Stimulated activated CD8-positive, alpha-beta memory T cell treated with anti-CD3 and anti-CD28 coated beads, Interleukin-4, amount 100 ng/mL, for 48 hours (primary cell): ENCODE results near the gene FBXW12.
"Not testable (repeated sequence)": the region's sequence is repeated elsewhere in the genome, so short reads cannot be mapped to it uniquely, and the experiment has no call there.

Experiments
- DNase-seq: peaks from one replicate; pipeline ENCODE4 v3.0.0-alpha.2; 2020

Gene FBXW12

DNA sequence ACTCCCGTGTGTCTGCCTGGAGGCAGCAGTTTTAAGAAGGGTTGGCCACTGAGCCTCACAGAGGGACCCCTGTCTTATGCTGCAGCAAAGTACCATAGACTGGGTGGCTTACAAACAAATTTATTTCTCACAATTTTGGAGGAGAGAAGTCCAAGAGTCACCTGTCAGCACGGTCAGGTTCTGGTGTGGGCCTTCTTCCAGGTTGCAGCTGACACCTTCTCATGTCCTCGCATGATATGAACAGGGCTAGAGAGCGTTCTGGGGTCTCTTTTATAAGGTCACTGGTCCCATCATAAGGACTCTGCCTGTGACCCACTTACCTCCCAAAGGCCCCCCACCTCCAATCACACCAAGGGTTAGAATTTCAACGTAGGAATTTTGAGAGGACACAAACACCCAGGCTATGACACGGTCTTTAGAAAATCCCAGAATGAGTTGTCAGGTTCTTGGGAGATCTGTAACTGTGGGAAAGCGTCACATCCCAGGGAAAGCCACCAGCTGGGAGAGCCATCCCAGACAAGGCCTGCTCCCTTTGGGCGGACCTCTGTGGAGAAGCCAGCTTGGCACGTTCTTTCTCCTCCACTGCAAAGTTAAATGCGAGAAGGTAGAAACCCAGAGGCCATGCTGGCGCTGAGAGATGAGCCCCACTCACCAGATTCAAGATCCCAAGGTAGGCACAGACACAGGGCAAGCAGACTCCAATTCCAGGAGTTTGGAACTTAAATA lies at the start of gene FBXW12:
Gene FBXW12 (plus strand): TSS at position 569 of the 726 bp plus-strand sequence. CDS start 549 bp downstream, outside the sequence.
- DNase-seq, result no peak

- DNase-seq, result not testable (repeated sequence)
Measured at GRCh38 chr3:48331706-48332435, 40.1 kb upstream of the FBXW12 start.

- not testable (repeated sequence) for DNase-seq
Measured at GRCh38 chr3:48333346-48334245, 38.4 kb upstream of the FBXW12 start, which contains the start of gene SPINK8. TSS of gene SPINK8 (minus strand) at chr3:48333661. CDS start at chr3:48328341, 5,320 bp downstream.

- no peak for DNase-seq
Measured at GRCh38 chr3:48334605-48335004, 37.4 kb upstream of the FBXW12 start.

GRCh38 chr3:48335286-48335685 lies 36.7 kb upstream of the FBXW12 start:
- not testable (repeated sequence) for DNase-seq

- DNase-seq, result not testable (repeated sequence)
Measured at GRCh38 chr3:48337536-48337935, 34.5 kb upstream of the FBXW12 start.

- no peak for DNase-seq
Measured at GRCh38 chr3:48338635-48339034, 33.4 kb upstream of the FBXW12 start.

- no peak for DNase-seq
Measured at GRCh38 chr3:48343432-48343831, 28.6 kb upstream of the FBXW12 start.

DNA sequence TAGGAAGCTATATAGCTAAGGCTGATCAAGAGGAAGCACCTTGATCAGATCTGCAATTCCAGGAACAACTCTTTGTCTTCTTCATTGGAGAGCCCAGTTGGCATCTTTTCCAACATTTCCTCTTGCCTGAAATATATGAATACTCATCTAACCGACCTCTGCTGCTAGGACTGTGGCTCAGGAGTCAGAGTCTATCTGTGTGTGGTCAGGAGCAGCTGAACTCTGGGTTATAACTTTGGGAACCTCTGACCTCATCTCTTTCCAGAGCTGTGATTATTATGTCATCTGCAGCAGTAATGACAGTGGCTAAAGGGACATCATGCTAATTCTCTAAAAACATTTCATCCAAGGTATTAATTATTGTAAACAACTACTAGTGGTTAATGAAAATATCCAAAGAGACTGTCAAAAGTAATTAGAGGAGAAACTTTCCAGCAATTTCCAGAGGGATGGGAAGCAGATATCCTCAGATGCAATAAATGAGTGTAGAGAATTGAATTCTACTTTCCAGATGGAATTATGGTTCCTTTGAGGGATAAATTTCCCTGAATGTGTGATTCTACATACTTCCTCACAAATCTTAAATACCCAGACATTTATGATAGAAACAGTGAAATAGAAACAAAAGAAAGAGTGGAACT lies 27.0 kb upstream of the FBXW12 start:
- no peak for DNase-seq

DNA sequence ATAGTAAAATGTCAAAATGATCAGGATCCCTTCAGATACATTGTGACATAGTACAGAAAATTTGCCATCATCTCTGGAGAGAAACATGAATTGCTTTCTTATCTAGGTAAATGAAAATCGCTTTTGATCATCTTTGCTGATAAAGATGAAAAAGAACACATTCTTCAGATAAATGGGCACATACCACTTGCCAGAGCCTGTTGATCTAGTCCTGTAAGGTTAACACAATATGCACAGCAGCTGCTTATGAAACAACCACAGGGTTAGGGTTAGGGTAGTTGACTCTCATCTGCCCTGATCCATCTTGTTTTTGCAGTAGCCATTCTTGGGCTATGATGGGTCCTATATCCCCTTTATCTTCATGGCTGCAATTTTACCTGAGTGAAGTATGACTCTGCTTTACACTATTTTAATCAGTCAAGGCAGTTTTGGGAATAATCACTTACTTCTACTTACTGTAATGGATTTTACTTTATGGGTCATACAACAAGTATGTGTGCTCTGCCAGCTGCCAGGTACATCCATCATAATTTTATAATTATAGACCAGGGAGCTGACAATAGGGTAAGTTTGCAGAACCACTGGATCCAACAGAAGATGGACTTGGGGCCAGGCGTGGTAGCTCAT lies 26.0 kb upstream of the FBXW12 start:
- no peak for DNase-seq

- DNase-seq, result no peak
Measured at GRCh38 chr3:48347500-48347899, 24.5 kb upstream of the FBXW12 start.

- DNase-seq, result no peak
Measured at GRCh38 chr3:48352546-48352945, 19.5 kb upstream of the FBXW12 start.

DNA sequence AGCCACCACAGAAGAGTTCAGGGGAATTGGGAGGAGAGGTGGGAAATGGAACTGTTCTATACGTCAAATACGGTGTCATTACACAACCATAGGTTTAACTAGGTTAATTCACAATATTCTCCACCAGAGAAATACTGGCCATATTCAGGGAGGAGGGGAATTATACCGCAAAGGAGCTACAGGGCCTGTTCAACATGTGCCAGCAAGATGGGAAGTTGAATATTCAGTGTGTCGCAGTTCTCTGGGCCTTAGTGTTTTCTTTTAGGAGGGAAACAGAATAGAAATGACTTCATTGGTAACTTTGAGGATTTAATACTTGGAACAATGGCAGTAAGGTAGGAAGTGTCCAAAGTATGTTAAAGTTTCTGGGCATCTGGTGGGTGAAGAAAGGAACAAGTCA lies 18.0 kb upstream of the FBXW12 start:
- DNase-seq, result no peak

- DNase-seq, result no peak
Measured at GRCh38 chr3:48356419-48356818, 15.6 kb upstream of the FBXW12 start.

- DNase-seq, result no peak
Measured at GRCh38 chr3:48361928-48362327, 10.1 kb upstream of the FBXW12 start.

DNA sequence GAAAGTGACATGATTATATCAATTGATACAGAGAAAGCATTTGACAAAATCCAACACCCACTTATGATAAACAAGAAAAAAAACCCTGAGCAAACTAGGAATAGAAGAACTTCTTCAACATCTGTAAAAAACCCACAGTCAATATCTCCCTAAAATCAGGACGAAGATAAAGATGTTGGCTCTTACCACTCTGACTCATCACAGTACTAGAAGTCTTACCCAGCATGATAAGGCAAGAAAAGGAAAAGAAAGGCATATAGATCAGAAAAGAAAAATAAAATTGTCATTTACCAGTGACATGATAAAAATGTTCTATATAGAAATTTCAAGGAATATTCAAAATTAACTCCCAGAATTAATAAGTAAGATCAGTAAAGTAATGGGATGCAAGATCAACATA lies 7.2 kb upstream of the FBXW12 start:
- no peak for DNase-seq

- no peak for DNase-seq
Measured at GRCh38 chr3:48367201-48367600, 4.8 kb upstream of the FBXW12 start.

DNA sequence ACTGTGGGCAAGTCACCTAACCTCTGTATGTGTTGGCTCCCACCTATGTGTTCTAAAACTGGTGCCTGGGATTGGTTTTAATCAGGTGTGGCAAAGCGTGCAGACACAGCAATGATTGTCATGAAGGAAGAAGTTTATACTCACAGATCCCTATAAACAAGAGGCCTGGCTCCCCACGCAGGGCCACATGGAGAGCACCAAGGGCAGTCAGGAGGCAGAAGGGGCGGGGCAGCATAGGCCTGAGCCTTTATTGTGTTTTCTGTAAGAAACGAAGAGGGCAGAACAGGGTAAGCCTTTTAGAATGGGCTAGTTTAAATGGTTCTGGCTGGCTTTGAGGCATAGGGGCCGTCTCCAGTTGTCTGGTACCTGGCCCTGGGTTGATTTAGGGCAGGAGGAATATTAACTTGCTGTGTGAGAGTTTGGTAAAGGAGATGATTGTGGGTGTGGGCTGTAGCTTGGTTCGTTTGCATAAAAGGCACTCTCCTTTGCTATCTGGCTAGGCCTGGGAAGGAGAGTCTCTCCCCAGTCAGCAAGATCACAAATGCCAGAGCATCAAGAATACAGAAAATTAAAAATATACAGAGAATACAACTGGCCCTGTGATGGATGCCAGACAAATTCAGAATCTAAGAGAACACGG lies 2.2 kb upstream of the FBXW12 start:
- no peak for DNase-seq

DNA sequence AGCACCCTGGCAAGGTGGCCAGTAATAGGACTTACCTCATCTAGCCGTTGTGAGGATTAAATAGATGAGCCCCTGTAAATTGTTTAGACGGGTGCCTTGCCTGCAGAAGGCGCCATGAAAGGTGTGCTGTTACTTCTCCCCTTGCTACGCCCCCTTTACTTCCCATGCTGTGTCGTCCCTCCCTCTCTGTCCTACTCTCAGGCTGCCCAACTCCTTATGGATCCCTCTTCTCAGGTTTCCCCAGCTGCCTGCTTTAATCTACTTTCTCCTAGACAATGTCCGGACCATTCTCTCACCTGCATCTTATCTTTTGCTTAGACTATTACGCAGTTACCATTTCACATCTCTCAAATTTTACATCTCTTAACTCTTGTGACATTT lies 1.7 kb upstream of the FBXW12 start:
- DNase-seq, result no peak

DNA sequence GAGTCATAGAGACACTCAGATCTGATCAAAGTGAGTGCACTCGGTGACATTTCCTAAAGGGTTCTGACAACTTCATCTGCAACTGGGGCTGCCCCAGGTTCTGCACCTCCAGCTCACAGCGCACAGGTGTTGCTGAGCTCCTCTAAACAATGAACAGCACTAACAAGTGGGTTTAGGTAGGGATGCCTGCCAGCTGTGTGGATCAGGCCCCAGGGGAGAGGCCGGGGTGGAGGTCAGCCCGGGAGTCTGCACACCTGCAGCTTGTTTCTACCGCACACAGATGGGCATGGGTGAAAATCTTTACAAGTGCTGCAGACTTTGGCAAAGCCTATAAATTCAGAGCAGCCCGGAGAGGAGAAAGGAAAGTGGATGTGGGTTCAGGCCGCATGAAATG lies 355 bp downstream of the FBXW12 start:
- no peak for DNase-seq

GRCh38 chr3:48372862-48373435 lies 930 bp downstream of the FBXW12 start:
- no peak for DNase-seq
